ENCODE results near the gene CSAD. TPM values are rescaled to one million over a fixed set of nuclear protein-coding genes. Genes with fewer than 3 reads are reported as not detected.
"Not testable (repeated sequence)": the region's sequence is repeated elsewhere in the genome, so short reads cannot be mapped to it uniquely, and the experiment has no call there.

The CSAD gene
- total RNA-seq, 4 donors from 2014 or later = 4.1 to 67.6 (median 42.6) TPM

DNA sequence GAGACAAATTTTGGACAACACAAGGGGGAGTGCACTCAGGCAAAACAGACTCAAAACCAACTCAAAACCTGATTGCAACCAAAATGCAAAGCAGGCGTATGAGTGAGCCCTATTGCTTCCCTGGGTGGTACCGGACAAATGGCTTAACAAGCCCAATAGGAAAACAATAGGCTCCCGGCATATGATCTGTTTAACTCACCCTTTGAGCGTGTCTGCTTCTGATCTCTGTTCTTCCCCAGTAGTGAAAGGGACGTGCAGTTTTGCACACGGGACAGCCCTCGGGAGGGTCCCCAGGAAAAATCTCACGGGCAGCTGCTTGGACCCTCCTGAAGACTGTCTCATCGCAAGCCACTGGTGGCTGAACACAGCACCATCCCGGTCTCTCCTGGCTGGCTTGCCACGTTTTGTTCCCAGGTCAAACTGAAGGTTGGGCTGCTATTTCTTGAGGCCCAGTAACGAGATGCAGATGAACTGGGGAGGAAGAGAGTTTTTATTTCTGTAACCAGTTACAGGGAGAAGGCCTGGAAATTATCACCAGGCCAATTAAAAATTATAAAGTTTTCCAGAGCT lies 67.5 kb downstream of the CSAD start:
- Histone ChIP-seq H3K4me3 (no peak overlapping the region), H3K27ac (no peak overlapping the region), H3K4me1 (no peaks in the 10 kb centered on the region), H3K9me3 (no peaks in the 10 kb centered on the region), H3K36me3 (no peaks in the 10 kb centered on the region), H3K27me3 (no peaks in the 10 kb centered on the region)
- TF ChIP-seq, protein P1, sequence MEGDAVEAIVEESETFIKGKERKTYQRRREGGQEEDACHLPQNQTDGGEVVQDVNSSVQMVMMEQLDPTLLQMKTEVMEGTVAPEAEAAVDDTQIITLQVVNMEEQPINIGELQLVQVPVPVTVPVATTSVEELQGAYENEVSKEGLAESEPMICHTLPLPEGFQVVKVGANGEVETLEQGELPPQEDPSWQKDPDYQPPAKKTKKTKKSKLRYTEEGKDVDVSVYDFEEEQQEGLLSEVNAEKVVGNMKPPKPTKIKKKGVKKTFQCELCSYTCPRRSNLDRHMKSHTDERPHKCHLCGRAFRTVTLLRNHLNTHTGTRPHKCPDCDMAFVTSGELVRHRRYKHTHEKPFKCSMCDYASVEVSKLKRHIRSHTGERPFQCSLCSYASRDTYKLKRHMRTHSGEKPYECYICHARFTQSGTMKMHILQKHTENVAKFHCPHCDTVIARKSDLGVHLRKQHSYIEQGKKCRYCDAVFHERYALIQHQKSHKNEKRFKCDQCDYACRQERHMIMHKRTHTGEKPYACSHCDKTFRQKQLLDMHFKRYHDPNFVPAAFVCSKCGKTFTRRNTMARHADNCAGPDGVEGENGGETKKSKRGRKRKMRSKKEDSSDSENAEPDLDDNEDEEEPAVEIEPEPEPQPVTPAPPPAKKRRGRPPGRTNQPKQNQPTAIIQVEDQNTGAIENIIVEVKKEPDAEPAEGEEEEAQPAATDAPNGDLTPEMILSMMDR (IDR thresholded peaks at IDR 0.05) = no peak
- no peak for TF ChIP-seq POLR2A (IDR thresholded peaks at IDR 0.05)
- no peak for DNase-seq
- intact Hi-C loops (cut with DNase I; ENCODE audit: low total_unique reads) = no loop called here

DNA sequence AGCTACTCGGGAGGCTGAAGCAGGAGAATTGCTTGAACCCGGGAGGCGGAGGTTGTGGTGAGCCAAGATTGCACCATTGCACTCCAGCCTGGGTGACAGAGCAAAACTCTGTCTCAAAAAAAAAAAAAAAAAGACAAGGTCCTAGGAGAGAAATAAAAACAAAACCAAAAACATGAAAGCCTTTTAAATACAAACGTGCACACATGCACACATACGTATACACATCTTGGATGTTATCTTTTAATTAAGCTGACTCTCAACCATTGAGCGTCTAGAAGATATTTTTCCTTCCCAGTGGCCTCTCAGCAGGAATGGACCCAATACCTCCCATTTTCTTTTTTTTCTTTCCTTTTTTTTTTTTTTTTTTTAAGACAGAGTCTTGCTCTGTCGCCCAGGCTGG lies 68.3 kb downstream of the CSAD start:
- intact Hi-C loops (cut with DNase I; ENCODE audit: low total_unique reads); DNase-seq; H3K27me3 ChIP-seq: not testable (repeated sequence)

More for the DNA sequence above, 68.3 kb downstream of the CSAD start:
- not testable (repeated sequence) for H3K9me3 ChIP-seq, H3K4me1 ChIP-seq, H3K4me3 ChIP-seq, H3K27ac ChIP-seq, H3K36me3 ChIP-seq

Small RNA genes within 50 kb of the gene (small RNA-seq; reads per million reads assigned to genes)
- not detected for gene HIGD1AP1
- not detected for gene RNU6-333P

Other genes with a start within 250 kb of the CSAD start
- 10 to 100 TPM in 3 of 4 donors, 1 to 10 TPM in 1; 2.6 to 69.2 (median 17.8) TPM for gene KRT18, start 231.8 kb downstream of the CSAD start, total RNA-seq
- 1,000 to 10,000 TPM in 1 of 4 donors, 100 to 1,000 TPM in 3; 388 to 1,076 (median 585) TPM for gene EIF4B, start 174.5 kb downstream of the CSAD start, total RNA-seq
- 100 to 1,000 TPM in 2 of 4 donors, 10 to 100 TPM in 2; 64.0 to 394 (median 112) TPM for gene TNS2, start 130.9 kb downstream of the CSAD start, total RNA-seq
- gene SPRYD3, start 101.5 kb downstream of the CSAD start, total RNA-seq = 10 to 100 TPM; 15.9 to 75.5 (median 28.9) TPM
- gene IGFBP6, start 83.3 kb downstream of the CSAD start, total RNA-seq = 100 to 1,000 TPM in 3 of 4 donors, 10 to 100 TPM in 1; 48.7 to 762 (median 252) TPM
- gene SOAT2, start 77.4 kb downstream of the CSAD start, total RNA-seq = under 1 TPM in 1 of 4 donors, not detected in 3; 0.82 TPM
- gene ZNF740, start 203 bp downstream of the CSAD start, total RNA-seq = 10 to 100 TPM in 2 of 4 donors, 1 to 10 TPM in 2; 7.7 to 55.5 (median 25.9) TPM
- 1 to 10 TPM in 3 of 4 donors, not detected in 1; 2.0 to 3.8 (median 2.4) TPM for gene ITGB7, start 26.3 kb upstream of the CSAD start, total RNA-seq
- 10 to 100 TPM in 2 of 4 donors, 1 to 10 TPM in 2; 2.6 to 65.6 (median 28.9) TPM for gene RARG, start 51.3 kb upstream of the CSAD start, total RNA-seq
- 1 to 10 TPM in 1 of 4 donors, under 1 TPM in 1, not detected in 2; 0.12 to 4.5 TPM for gene ESPL1, start 87.4 kb upstream of the CSAD start, total RNA-seq
- 1,000 to 10,000 TPM in 2 of 4 donors, 100 to 1,000 TPM in 2; 347 to 1,573 (median 972) TPM for gene PFDN5, start 114.6 kb upstream of the CSAD start, total RNA-seq
- gene MYG1, start 118.8 kb upstream of the CSAD start, total RNA-seq = 10 to 100 TPM; 10.2 to 59.3 (median 33.9) TPM
- gene AAAS, start 140.7 kb upstream of the CSAD start, total RNA-seq = 10 to 100 TPM; 12.3 to 52.2 (median 46.9) TPM
- gene SP7, start 155.4 kb upstream of the CSAD start, total RNA-seq = under 1 TPM in 2 of 4 donors, not detected in 2; 0.34 to 0.62 TPM
- gene SP1, start 199.3 kb upstream of the CSAD start, total RNA-seq = 100 to 1,000 TPM in 2 of 4 donors, 10 to 100 TPM in 2; 58.8 to 127 (median 90.7) TPM
- 10 to 100 TPM in 1 of 4 donors, under 1 TPM in 1, not detected in 2; 0.52 to 12.4 TPM for gene AMHR2, start 242.9 kb upstream of the CSAD start, total RNA-seq

All from uterus (tissue), 4 donors.